ENCODE results near the gene POLD1. TPM values are rescaled to one million over a fixed set of nuclear protein-coding genes. Genes with fewer than 3 reads are reported as not detected.

POLD1 gene
- total and polyA plus RNA-seq, 2 experiments from 2014 or later: 18.2 to 32.6 TPM

- TF ChIP-seq EZH2 (IDR thresholded peaks at IDR 0.05; ENCODE audit: borderline replicate concordance) (no peak), EZH2phosphoT487 (IDR thresholded peaks at IDR 0.05; ENCODE audit: low read depth, severe bottlenecking, unreplicated experiment) (no peak), CTCF (IDR thresholded peaks at IDR 0.05; ENCODE audit: poor library complexity) (no peak)
- no peak overlapping the region for H3K4me3 ChIP-seq
- no peaks in the 10 kb centered on the region for H4K20me1 ChIP-seq (ENCODE audit: insufficient read depth, poor library complexity, severe bottlenecking)
- DNase-seq (ENCODE audit: low spot score): peak; percentile 6
- WGBS (ENCODE audit: low lambda C conversion rate, missing lambda C conversion rate): 79% methylated on average over 14 of the region's 14 CpGs
- no peaks in the 10 kb centered on the region for H3K27me3 ChIP-seq
- no peaks in the 10 kb centered on the region for H3K9me3 ChIP-seq (ENCODE audit: low read depth)
- H3K4me2 ChIP-seq: no peak overlapping the region
- H2AFZ ChIP-seq: no peak overlapping the region
- no peak overlapping the region for H3K27ac ChIP-seq
- H3K9me2 ChIP-seq (replicated peaks; ENCODE audit: insufficient read depth): no peaks in the 10 kb centered on the region
- H3K36me3 ChIP-seq (replicated peaks; ENCODE audit: insufficient read depth, low read depth): no peaks in the 10 kb centered on the region
- no peaks in the 10 kb centered on the region for H3K4me1 ChIP-seq (ENCODE audit: insufficient read depth)
- H3K79me2 ChIP-seq: no peaks in the 10 kb centered on the region
Measured at GRCh38 chr19:50449236-50449899, 65.2 kb downstream of the POLD1 start.

GRCh38 chr19:50450369-50451222, 66.4 kb downstream of the POLD1 start:
- 89% methylated on average over 30 of the region's 30 CpGs for WGBS (ENCODE audit: low lambda C conversion rate, missing lambda C conversion rate)
- H2AFZ ChIP-seq: no peak overlapping the region

GRCh38 chr19:50451223-50451534, 67.0 kb downstream of the POLD1 start:
- Histone ChIP-seq H4K20me1 (ENCODE audit: insufficient read depth, poor library complexity, severe bottlenecking) (no peaks in the 10 kb centered on the region), H3K36me3 (replicated peaks; ENCODE audit: insufficient read depth, low read depth) (no peaks in the 10 kb centered on the region), H3K4me3 (no peak overlapping the region), H2AFZ (no peak overlapping the region), H3K4me2 (no peak overlapping the region), H3K9me2 (replicated peaks; ENCODE audit: insufficient read depth) (no peaks in the 10 kb centered on the region), H3K79me2 (no peaks in the 10 kb centered on the region), H3K9me3 (ENCODE audit: low read depth) (no peaks in the 10 kb centered on the region), H3K4me1 (ENCODE audit: insufficient read depth) (no peaks in the 10 kb centered on the region), H3K27me3 (no peaks in the 10 kb centered on the region), H3K27ac (no peak overlapping the region)
- no peak for DNase-seq (ENCODE audit: low spot score)
- 75% methylated on average over 6 of the region's 13 CpGs for WGBS (ENCODE audit: low lambda C conversion rate, missing lambda C conversion rate)
- no peak for TF ChIP-seq EZH2phosphoT487 (IDR thresholded peaks at IDR 0.05; ENCODE audit: low read depth, severe bottlenecking, unreplicated experiment)
- TF ChIP-seq CTCF (IDR thresholded peaks at IDR 0.05; ENCODE audit: poor library complexity): no peak
- TF ChIP-seq EZH2 (IDR thresholded peaks at IDR 0.05; ENCODE audit: borderline replicate concordance): no peak

More at GRCh38 chr19:50450369-50451222, 66.4 kb downstream of the POLD1 start:
- H3K4me1 ChIP-seq (ENCODE audit: insufficient read depth): no peaks in the 10 kb centered on the region
- H3K27me3 ChIP-seq: no peaks in the 10 kb centered on the region
- H3K27ac ChIP-seq: no peak overlapping the region
- H4K20me1 ChIP-seq (ENCODE audit: insufficient read depth, poor library complexity, severe bottlenecking): no peaks in the 10 kb centered on the region
- no peak overlapping the region for H3K4me2 ChIP-seq
- H3K4me3 ChIP-seq: no peak overlapping the region
- no peaks in the 10 kb centered on the region for H3K36me3 ChIP-seq (replicated peaks; ENCODE audit: insufficient read depth, low read depth)
- H3K9me2 ChIP-seq (replicated peaks; ENCODE audit: insufficient read depth): no peaks in the 10 kb centered on the region
- H3K9me3 ChIP-seq (ENCODE audit: low read depth): no peaks in the 10 kb centered on the region
- no peak for DNase-seq (ENCODE audit: low spot score)
- TF ChIP-seq CTCF (IDR thresholded peaks at IDR 0.05; ENCODE audit: poor library complexity) (no peak), EZH2phosphoT487 (IDR thresholded peaks at IDR 0.05; ENCODE audit: low read depth, severe bottlenecking, unreplicated experiment) (no peak), EZH2 (IDR thresholded peaks at IDR 0.05; ENCODE audit: borderline replicate concordance) (no peak)
- no peaks in the 10 kb centered on the region for H3K79me2 ChIP-seq

Measured in hepatocyte (in vitro differentiated cells).